Camera-type eye (tissue), 1 donor: ENCODE measurements around the gene AFG3L2. TPM values are rescaled to one million over a fixed set of nuclear protein-coding genes. Genes with fewer than 3 reads are reported as not detected.

ENCODE experiments used
- total RNA-seq: library from RNA; depleted of rRNA; stranded (reverse); fragments of >200 nt; gene quantifications from one replicate; pipeline ENCODE4 v1.2.3, GENCODE V29; 2014

AFG3L2 gene
- total RNA-seq = 58.0 TPM

DNA sequence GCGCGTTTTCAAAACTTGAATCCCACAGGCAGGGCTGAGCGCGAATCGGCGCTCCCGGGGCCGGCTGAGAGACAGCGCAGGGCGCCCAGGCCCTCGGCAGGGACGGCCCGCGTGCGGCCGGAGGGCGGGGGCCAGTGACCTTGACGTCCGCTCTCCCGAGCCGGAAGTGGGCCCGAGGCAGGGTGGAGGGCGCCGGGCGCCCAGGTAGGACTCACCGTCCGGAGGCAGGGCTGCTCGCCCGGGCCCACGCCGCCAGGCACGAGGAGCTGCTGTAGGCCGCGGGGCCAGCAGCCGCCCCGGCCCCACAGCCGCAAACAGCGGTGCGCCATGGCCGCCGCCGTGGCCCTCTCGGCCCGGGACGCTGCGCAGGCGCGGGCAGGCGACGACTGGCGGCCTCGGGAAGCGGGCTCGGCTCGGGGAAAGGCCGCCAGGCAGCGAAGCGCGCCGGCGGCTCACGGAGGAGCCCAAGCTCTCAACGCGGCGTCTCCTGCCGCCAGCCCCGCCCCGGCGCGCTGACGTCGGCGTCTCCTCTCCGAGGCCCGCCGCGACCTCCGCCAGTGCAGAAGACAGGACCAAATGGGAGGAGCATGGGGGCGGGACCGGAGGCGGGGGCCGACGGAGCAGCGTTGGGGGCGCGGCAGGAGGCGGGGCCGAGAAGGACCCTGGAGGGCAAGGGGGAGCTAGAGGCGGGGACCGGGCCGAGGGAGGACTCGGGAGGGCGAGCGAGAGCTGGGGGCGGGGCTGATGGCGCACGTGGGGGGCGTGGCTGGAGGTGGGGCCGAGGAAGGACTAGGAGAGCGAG, at the start of gene AFG3L2:
AFG3L2 (minus strand) TSS at position 474 of the 802 bp plus-strand sequence; CDS start at position 329, 145 bp downstream.

DNA sequence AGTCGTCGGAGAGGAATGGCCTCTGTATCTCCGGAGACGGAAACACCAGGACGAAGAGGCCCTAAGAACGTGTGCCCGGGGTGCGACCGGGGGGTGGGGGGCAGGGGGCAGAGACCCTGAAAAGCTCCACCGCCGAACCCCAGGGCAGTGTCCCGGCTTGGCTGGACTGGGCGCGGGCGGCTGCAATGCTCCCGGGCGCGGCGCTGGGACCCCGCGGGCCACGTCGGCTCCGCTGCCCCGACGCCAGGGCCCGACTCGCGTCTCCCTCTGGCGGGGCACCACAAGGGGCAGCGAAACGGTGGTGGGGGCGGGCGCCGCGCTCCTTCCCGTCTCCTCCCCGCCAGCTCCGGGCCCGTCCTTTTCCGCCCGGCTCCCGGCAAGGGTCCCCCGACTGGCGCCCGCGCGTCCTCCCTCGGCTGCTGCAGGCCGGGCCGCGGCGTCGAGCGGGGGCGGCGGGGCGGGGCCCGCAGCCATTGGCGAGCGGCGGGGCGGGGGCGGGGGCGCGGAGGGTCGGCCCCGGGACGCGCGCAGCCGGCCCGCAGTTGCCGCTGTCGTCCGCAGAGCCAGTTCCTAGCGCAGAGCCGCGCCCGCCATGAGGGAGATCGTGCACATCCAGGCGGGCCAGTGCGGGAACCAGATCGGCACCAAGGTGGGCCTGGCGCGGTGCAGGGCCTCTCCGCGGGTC, 69.2 kb downstream of the AFG3L2 start, which contains the start of gene TUBB6:
TUBB6 (plus strand) TSS at position 541 of the 685 bp plus-strand sequence; CDS start at position 593, 52 bp downstream.

Other genes starting within 250 kb of the AFG3L2 start
- gene CIDEA, start 122.9 kb downstream of the AFG3L2 start, total RNA-seq = 0.55 TPM
- 99.8 TPM for gene TUBB6, start 69.0 kb downstream of the AFG3L2 start, total RNA-seq
- 9.8 TPM for gene PRELID3A, start 30.7 kb upstream of the AFG3L2 start, total RNA-seq